Panc1 (cell line): ENCODE measurements around the gene CHL1. TPM values are rescaled to one million over a fixed set of nuclear protein-coding genes. Genes with fewer than 3 reads are reported as not detected.
A peak's percentile ranks its signal among the peaks of the same experiment; 100 is the strongest.

Experiments
- ATAC-seq: fragments of 200-7000 bp; cut with Tn5 transposase; 2 replicates; pipeline ENCODE4 v1.9.1; 2020; ENCODE audit warnings: mild to moderate bottlenecking, moderate library complexity
- BruUV-seq: library from RNA; stranded (reverse); fragments of 400-500 nt; replicated peaks from 2 replicates; lab custom pipeline; 2021; lab: Mats Ljungman, UMichigan
- CTCF ChIA-PET: fragments of 300-600 bp; sonication (Branson Sonifier 250); formaldehyde crosslinking; loops from one replicate; lab custom pipeline; 2022; ENCODE audit warnings: antibody characterized with exemption; lab: Charles Lee
- POLR2A ChIA-PET: fragments of 300-600 bp; sonication (Branson Sonifier 250); formaldehyde crosslinking; loops from one replicate; lab custom pipeline; 2022; ENCODE audit warnings: antibody characterized with exemption; lab: Charles Lee
- DNase-seq: peaks from one replicate; pipeline ENCODE4 v3.0.0-alpha.2; 2010; ENCODE audit warnings: low read depth, low spot score
- H3K27ac ChIP-seq: 2 replicates; pipeline ENCODE4 v1.5.1; 2011; ENCODE audit warnings: mild to moderate bottlenecking, low read length, inconsistent platforms
- H3K27me3 ChIP-seq: fragments of 200-500 bp; sonication (Bioruptor generic); 2 replicates; pipeline ENCODE4 v1.6.0; 2014; ENCODE audit warnings: low read length, inconsistent platforms; ENCODE audit not compliant: control insufficient read depth, insufficient read depth
- H3K36me3 ChIP-seq: fragments of 200-500 bp; sonication (Bioruptor generic); 2 replicates; pipeline ENCODE4 v1.5.1; 2014; ENCODE audit warnings: inconsistent platforms, mild to moderate bottlenecking, low read length, moderate library complexity; ENCODE audit not compliant: control insufficient read depth, insufficient read depth
- H3K4me1 ChIP-seq: 2 replicates; pipeline ENCODE4 v1.5.1; 2011; ENCODE audit warnings: inconsistent platforms, mild to moderate bottlenecking, low read length, moderate library complexity; ENCODE audit not compliant: control insufficient read depth, insufficient read depth
- H3K4me3 ChIP-seq, 2 experiments: 2 replicates each; pipeline ENCODE4 v1.5.1; 2011 to 2012; ENCODE audit warnings: low read depth in 2 of 2, low read length in 2 of 2, mild to moderate bottlenecking in 2 of 2, inconsistent platforms in 1 of 2, moderate library complexity in 1 of 2
- H3K9me3 ChIP-seq: fragments of 200-500 bp; sonication (Bioruptor generic); 2 replicates; pipeline ENCODE4 v1.5.1; 2014; ENCODE audit warnings: low read depth, mild to moderate bottlenecking, inconsistent platforms, low read length, moderate library complexity; ENCODE audit not compliant: control insufficient read depth, insufficient read depth
- CTCF ChIP-seq: fragments of 450-650 bp; IDR thresholded peaks from 2 replicates; pipeline ENCODE4 v1.5.1; 2017; ENCODE audit warnings: mild to moderate bottlenecking
- POLR2AphosphoS5 ChIP-seq: IDR thresholded peaks from 2 replicates; pipeline ENCODE4 v1.6.1; 2012; ENCODE audit warnings: mild to moderate bottlenecking, low read depth, low read length, moderate library complexity
- REST ChIP-seq, 2 experiments: IDR thresholded peaks; 2 replicates each; pipeline ENCODE4 v1.6.1; 2011 to 2012; ENCODE audit warnings: low read depth in 2 of 2, control low read depth in 1 of 2, low read length in 1 of 2, mild to moderate bottlenecking in 1 of 2, moderate library complexity in 1 of 2; ENCODE audit not compliant: insufficient read depth in 1 of 2
- SIN3A ChIP-seq: IDR thresholded peaks from 2 replicates; pipeline ENCODE4 v1.6.1; 2012; ENCODE audit warnings: low read depth, mild to moderate bottlenecking, low read length, moderate library complexity, borderline replicate concordance; ENCODE audit not compliant: insufficient read depth
- TCF7L2 ChIP-seq: IDR thresholded peaks from 2 replicates; pipeline ENCODE4 v1.6.1; 2011; ENCODE audit warnings: mild to moderate bottlenecking, low read depth, low read length, inconsistent platforms
- in situ Hi-C: cut with HindIII; loops from 2 replicates; pipeline ENCODE4 v1.10.0; 2016; ENCODE audit warnings: low sequenced_read_pairs, low pct_unique_long_range_greater_than_20kb
- intact Hi-C: fragments of 100-400 bp; cut with micrococcal nuclease; formaldehyde crosslinking; loops from one replicate; pipeline ENCODE4 v1.10.0; 2022; ENCODE audit not compliant: unreplicated experiment
- total RNA-seq: library from RNA; stranded (reverse); gene quantifications from one replicate; pipeline ENCODE4 v1.2.1, GENCODE V29; 2021; ENCODE audit not compliant: unreplicated experiment

Gene CHL1
- total RNA-seq, 1 experiment from 2014 or later, result not detected

- in situ Hi-C loops, result no loop called here
- no TSS peak for BruUV-seq
- ATAC-seq, result no peak
- H3K27ac ChIP-seq, result no peak overlapping the region
- TF ChIP-seq TCF7L2 (no peak), CTCF (no peak), REST (IDR thresholded peaks at IDR 0.05; ENCODE audit: insufficient read depth in 1 of 2, low read depth in 2 of 2, low read length in 1 of 2) (no peak), SIN3A (no peak), POLR2AphosphoS5 (no peak)
- intact Hi-C loops, result no loop called here
- DNase-seq, result no peak
- CTCF ChIA-PET, result no interaction called here
- POLR2A ChIA-PET, result no interaction called here
- no peak overlapping the region for H3K4me3 ChIP-seq
- no peaks in the 10 kb centered on the region for H3K4me1 ChIP-seq
- no peaks in the 10 kb centered on the region for H3K27me3 ChIP-seq
- H3K9me3 ChIP-seq, result no peaks in the 10 kb centered on the region
- no peaks in the 10 kb centered on the region for H3K36me3 ChIP-seq
These were observed 156.7 kb downstream of the CHL1 start for GRCh38 chr3:353191-353739.

- intact Hi-C loops (loop anchor here (1.0 kb wide), 1 partner anchor 311 kb away; no protein-coding TSS in a partner anchor), in situ Hi-C loops (no loop called here)
- H3K27ac ChIP-seq, result no peak overlapping the region
- H3K4me3 ChIP-seq, result no peak overlapping the region
- ChIA-PET POLR2A (no interaction called here), CTCF (interaction anchor here (1.0 kb wide), 1 partner anchor 23 kb away, joined by 3 read pairs; no protein-coding TSS in a partner anchor)
- no peaks in the 10 kb centered on the region for H3K36me3 ChIP-seq
- H3K9me3 ChIP-seq, result no peaks in the 10 kb centered on the region
- peak; percentile 41 for DNase-seq
- H3K4me1 ChIP-seq, result no peaks in the 10 kb centered on the region
- TF ChIP-seq SIN3A, result no peak
- peak; percentile 75 for TF ChIP-seq CTCF
- ATAC-seq, result no peak
- H3K27me3 ChIP-seq, result no peaks in the 10 kb centered on the region
- no TSS peak for BruUV-seq
These were observed 157.9 kb downstream of the CHL1 start for GRCh38 chr3:354432-354831.
